HepG2 (cell line): Measurements from ENCODE around the gene CYP27A1. TPM values are rescaled to one million over a fixed set of nuclear protein-coding genes. Genes with fewer than 3 reads are reported as not detected.

Experiments
- FOXO1 ChIP-seq: sonication (generic); formaldehyde crosslinking; IDR thresholded peaks from 2 replicates; pipeline ENCODE4 v1.4.0; 2020; ENCODE audit warnings: missing genetic modification reagents
- FOXO4 ChIP-seq: sonication (generic); formaldehyde crosslinking; conservative IDR thresholded peaks from 2 replicates; pipeline ENCODE4 v1.8.1; 2023; ENCODE audit warnings: missing genetic modification reagents
- HIVEP1 ChIP-seq: sonication (generic); formaldehyde crosslinking; IDR thresholded peaks from 2 replicates; pipeline ENCODE4 v1.4.0; 2020; ENCODE audit warnings: mild to moderate bottlenecking, missing genetic modification reagents
- HNRNPUL1 ChIP-seq: fragments of 200-400 bp; formaldehyde crosslinking; IDR thresholded peaks from 2 replicates; pipeline ENCODE4 v1.6.1; 2017; ENCODE audit warnings: low read depth, mild to moderate bottlenecking, low read length, moderate library complexity
- IKZF1 ChIP-seq: fragments of 450-650 bp; IDR thresholded peaks from 2 replicates; pipeline ENCODE4 v1.7.1; 2016
- IKZF4 ChIP-seq: sonication (generic); formaldehyde crosslinking; IDR thresholded peaks from 2 replicates; pipeline ENCODE4 v1.5.1; 2020; ENCODE audit warnings: borderline replicate concordance, mild to moderate bottlenecking, low read depth, missing genetic modification reagents; ENCODE audit errors: not compliant biosample characterization
- NCOA2 ChIP-seq: sonication (generic); formaldehyde crosslinking; IDR thresholded peaks from 2 replicates; pipeline ENCODE4 v1.8.0; 2022; ENCODE audit warnings: inconsistent platforms
- NONO ChIP-seq, 2 experiments: fragments of 450-650 bp in 1 of 2; sonication (generic) in 1 of 2; formaldehyde crosslinking in 1 of 2; IDR thresholded peaks in 1 of 2; conservative IDR thresholded peaks in 1 of 2; 2 replicates each; pipeline versions ENCODE4 v1.6.1 to v1.8.0; 2017 to 2022; ENCODE audit warnings: mild to moderate bottlenecking in 1 of 2, missing genetic modification reagents in 1 of 2, moderate library complexity in 1 of 2
- PHF5A ChIP-seq: IDR thresholded peaks from one replicate; pipeline ENCODE4 v1.6.1; 2018; ENCODE audit warnings: low read depth, missing genetic modification reagents; ENCODE audit not compliant: unreplicated experiment
- RORA ChIP-seq: sonication (generic); formaldehyde crosslinking; IDR thresholded peaks from 2 replicates; pipeline ENCODE4 v1.5.0; 2020; ENCODE audit warnings: mild to moderate bottlenecking, missing genetic modification reagents, moderate library complexity
- RXRA ChIP-seq: sonication (generic); formaldehyde crosslinking; IDR thresholded peaks from 2 replicates; pipeline ENCODE4 v1.5.1; 2020; ENCODE audit warnings: missing genetic modification reagents
- SPEN ChIP-seq: sonication (generic); formaldehyde crosslinking; IDR thresholded peaks from 2 replicates; pipeline ENCODE4 v1.5.1; 2020; ENCODE audit warnings: low read depth, mild to moderate bottlenecking, missing genetic modification reagents
- ZGPAT ChIP-seq: IDR thresholded peaks from 2 replicates; pipeline ENCODE4 v1.6.1; 2016; ENCODE audit warnings: mild to moderate bottlenecking
- ZNF205 ChIP-seq: IDR thresholded peaks from 2 replicates; pipeline ENCODE4 v1.6.1; 2018; ENCODE audit warnings: missing biosample characterization, missing genetic modification reagents
- ZNF232 ChIP-seq: sonication (generic); formaldehyde crosslinking; IDR thresholded peaks from 2 replicates; pipeline ENCODE4 v1.4.0; 2020; ENCODE audit warnings: missing genetic modification reagents, borderline replicate concordance
- ZNF296 ChIP-seq: sonication (generic); formaldehyde crosslinking; conservative IDR thresholded peaks from 2 replicates; pipeline ENCODE4 v1.5.0; 2020; ENCODE audit warnings: mild to moderate bottlenecking, missing genetic modification reagents
- ZNF441 ChIP-seq: sonication (generic); formaldehyde crosslinking; IDR thresholded peaks from 2 replicates; pipeline ENCODE4 v1.7.0; 2021; ENCODE audit warnings: missing genetic modification reagents, borderline replicate concordance
- ZNF713 ChIP-seq: sonication (generic); formaldehyde crosslinking; IDR thresholded peaks from 2 replicates; pipeline ENCODE4 v1.4.0; 2020; ENCODE audit warnings: mild to moderate bottlenecking, missing genetic modification reagents
- polyA plus RNA-seq, 8 experiments: library from polyadenylated mRNA; depleted of rRNA in 3 of 8; stranded (reverse) in 7 of 8; unstranded in 1 of 8; fragments of >200 nt; fragmentation: Illumina TruSeq in 4 of 8; extraction: Trizol in 4 of 8; gene quantifications; 2 replicates each; pipeline versions ENCODE4 v1.2.1 to v1.2.3, GENCODE V29; 2011 to 2016; ENCODE audit warnings: low read depth in 4 of 8, missing spikeins in 1 of 8, mixed read lengths in 1 of 8; ENCODE audit not compliant: insufficient read depth in 1 of 8
- total RNA-seq, 5 experiments: library from RNA; depleted of rRNA; stranded (reverse); fragments of >200 nt; fragmentation: Illumina TruSeq; extraction: Trizol; gene quantifications; 2 replicates each; pipeline ENCODE4 v1.2.3, GENCODE V29; 2016; ENCODE audit warnings: low read depth in 1 of 5
- TF ChIP-seq, protein P1 (sequence below): sonication (generic); formaldehyde crosslinking; IDR thresholded peaks from 2 replicates; pipeline ENCODE4 v1.4.0; 2020; ENCODE audit warnings: missing genetic modification reagents
- TF ChIP-seq, protein P2 (sequence below): sonication (generic); formaldehyde crosslinking; IDR thresholded peaks from 2 replicates; pipeline ENCODE4 v1.5.1; 2020; ENCODE audit warnings: missing genetic modification reagents, mild to moderate bottlenecking, borderline replicate concordance
- TF ChIP-seq, protein P3 (sequence below): sonication (generic); formaldehyde crosslinking; IDR thresholded peaks from 2 replicates; pipeline ENCODE4 v1.9.0; 2021; ENCODE audit warnings: missing genetic modification reagents, mild to moderate bottlenecking, borderline replicate concordance

CYP27A1 gene
- total and polyA plus RNA-seq, 2 of the 13 experiments (the other 11 are each of a cell fraction or from before 2014, with no cell fraction given) = 157 to 266 TPM

- no peak for TF ChIP-seq ZNF441 (CRISPR knock-in tag)
- no peak for TF ChIP-seq IKZF4 (CRISPR knock-in tag)
- TF ChIP-seq ZNF713 = no peak
- no peak for TF ChIP-seq NONO (IDR thresholded peaks at IDR 0.05)
- peak; percentile 61 for TF ChIP-seq NONO (CRISPR knock-in tag; conservative IDR thresholded peaks at IDR 0.05)
- no peak for TF ChIP-seq HNRNPUL1
- peak; percentile 37; the same call in 1 of the 2 replicates for TF ChIP-seq SPEN
- TF ChIP-seq RORA (CRISPR knock-in tag) = peak; percentile 76; the same call in 1 of the 2 replicates
- no peak for TF ChIP-seq IKZF1
- TF ChIP-seq, protein P1, sequence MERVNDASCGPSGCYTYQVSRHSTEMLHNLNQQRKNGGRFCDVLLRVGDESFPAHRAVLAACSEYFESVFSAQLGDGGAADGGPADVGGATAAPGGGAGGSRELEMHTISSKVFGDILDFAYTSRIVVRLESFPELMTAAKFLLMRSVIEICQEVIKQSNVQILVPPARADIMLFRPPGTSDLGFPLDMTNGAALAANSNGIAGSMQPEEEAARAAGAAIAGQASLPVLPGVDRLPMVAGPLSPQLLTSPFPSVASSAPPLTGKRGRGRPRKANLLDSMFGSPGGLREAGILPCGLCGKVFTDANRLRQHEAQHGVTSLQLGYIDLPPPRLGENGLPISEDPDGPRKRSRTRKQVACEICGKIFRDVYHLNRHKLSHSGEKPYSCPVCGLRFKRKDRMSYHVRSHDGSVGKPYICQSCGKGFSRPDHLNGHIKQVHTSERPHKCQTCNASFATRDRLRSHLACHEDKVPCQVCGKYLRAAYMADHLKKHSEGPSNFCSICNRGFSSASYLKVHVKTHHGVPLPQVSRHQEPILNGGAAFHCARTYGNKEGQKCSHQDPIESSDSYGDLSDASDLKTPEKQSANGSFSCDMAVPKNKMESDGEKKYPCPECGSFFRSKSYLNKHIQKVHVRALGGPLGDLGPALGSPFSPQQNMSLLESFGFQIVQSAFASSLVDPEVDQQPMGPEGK (CRISPR knock-in tag) = peak; percentile 85
- TF ChIP-seq HIVEP1 (CRISPR knock-in tag) = no peak
- peak; percentile 84 for TF ChIP-seq NCOA2 (CRISPR knock-in tag)
- peak; percentile 89 for TF ChIP-seq ZGPAT
- no peak; the same call in 1 of the 2 replicates for TF ChIP-seq RXRA (CRISPR knock-in tag)
- TF ChIP-seq, protein P2, sequence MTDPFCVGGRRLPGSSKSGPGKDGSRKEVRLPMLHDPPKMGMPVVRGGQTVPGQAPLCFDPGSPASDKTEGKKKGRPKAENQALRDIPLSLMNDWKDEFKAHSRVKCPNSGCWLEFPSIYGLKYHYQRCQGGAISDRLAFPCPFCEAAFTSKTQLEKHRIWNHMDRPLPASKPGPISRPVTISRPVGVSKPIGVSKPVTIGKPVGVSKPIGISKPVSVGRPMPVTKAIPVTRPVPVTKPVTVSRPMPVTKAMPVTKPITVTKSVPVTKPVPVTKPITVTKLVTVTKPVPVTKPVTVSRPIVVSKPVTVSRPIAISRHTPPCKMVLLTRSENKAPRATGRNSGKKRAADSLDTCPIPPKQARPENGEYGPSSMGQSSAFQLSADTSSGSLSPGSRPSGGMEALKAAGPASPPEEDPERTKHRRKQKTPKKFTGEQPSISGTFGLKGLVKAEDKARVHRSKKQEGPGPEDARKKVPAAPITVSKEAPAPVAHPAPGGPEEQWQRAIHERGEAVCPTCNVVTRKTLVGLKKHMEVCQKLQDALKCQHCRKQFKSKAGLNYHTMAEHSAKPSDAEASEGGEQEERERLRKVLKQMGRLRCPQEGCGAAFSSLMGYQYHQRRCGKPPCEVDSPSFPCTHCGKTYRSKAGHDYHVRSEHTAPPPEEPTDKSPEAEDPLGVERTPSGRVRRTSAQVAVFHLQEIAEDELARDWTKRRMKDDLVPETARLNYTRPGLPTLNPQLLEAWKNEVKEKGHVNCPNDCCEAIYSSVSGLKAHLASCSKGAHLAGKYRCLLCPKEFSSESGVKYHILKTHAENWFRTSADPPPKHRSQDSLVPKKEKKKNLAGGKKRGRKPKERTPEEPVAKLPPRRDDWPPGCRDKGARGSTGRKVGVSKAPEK = no peak
- peak; percentile 76; the same call in 1 of the 2 replicates for TF ChIP-seq FOXO1 (CRISPR knock-in tag)
- TF ChIP-seq ZNF296 (CRISPR knock-in tag) = no peak
- peak; percentile 75; the same call in 1 of the 2 replicates for TF ChIP-seq ZNF232
- TF ChIP-seq, protein P3, sequence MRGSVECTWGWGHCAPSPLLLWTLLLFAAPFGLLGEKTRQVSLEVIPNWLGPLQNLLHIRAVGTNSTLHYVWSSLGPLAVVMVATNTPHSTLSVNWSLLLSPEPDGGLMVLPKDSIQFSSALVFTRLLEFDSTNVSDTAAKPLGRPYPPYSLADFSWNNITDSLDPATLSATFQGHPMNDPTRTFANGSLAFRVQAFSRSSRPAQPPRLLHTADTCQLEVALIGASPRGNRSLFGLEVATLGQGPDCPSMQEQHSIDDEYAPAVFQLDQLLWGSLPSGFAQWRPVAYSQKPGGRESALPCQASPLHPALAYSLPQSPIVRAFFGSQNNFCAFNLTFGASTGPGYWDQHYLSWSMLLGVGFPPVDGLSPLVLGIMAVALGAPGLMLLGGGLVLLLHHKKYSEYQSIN (CRISPR knock-in tag) = no peak
- peak; percentile 60; the same call in 1 of the 2 replicates for TF ChIP-seq ZNF205 (CRISPR knock-in tag)
- TF ChIP-seq PHF5A (CRISPR knock-in tag) = no peak
- no peak for TF ChIP-seq FOXO4 (CRISPR knock-in tag)
Measured at GRCh38 chr2:218806346-218806978, 24.5 kb downstream of the CYP27A1 start (continued).
